ENCODE results near the gene LYPD5.

DNA sequence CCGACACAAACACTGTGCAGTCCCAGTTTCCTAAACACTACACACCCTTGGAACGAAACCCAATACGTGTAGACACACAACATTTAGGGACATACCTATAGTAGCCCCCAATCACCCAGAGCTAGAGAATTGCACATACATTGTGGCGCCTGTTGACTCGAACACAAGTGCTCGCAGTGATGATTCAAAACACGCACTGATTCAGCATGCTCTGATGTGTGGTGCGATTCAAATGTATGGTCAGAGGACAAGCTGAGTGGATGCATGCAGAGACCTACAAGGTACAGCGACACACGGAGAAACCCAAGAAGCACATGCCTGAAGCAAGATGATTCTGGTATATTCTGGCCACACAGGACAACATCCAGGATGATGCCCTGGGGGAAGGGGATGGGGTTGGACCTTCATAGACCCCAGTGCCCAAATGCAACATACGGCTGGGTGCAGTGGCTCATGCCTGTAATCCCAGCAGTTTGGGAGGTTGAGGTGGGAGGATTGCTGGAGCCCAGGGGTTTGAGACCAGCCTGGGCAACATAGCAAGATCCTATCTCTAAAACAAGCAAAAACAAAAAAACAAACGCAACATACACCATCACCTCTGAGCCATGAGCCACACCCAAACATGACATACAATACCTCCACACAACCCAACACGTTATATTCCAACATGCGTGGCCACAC is 20.5 kb downstream of the LYPD5 start:
- TF ChIP-seq, protein P1, sequence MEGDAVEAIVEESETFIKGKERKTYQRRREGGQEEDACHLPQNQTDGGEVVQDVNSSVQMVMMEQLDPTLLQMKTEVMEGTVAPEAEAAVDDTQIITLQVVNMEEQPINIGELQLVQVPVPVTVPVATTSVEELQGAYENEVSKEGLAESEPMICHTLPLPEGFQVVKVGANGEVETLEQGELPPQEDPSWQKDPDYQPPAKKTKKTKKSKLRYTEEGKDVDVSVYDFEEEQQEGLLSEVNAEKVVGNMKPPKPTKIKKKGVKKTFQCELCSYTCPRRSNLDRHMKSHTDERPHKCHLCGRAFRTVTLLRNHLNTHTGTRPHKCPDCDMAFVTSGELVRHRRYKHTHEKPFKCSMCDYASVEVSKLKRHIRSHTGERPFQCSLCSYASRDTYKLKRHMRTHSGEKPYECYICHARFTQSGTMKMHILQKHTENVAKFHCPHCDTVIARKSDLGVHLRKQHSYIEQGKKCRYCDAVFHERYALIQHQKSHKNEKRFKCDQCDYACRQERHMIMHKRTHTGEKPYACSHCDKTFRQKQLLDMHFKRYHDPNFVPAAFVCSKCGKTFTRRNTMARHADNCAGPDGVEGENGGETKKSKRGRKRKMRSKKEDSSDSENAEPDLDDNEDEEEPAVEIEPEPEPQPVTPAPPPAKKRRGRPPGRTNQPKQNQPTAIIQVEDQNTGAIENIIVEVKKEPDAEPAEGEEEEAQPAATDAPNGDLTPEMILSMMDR (IDR thresholded peaks at IDR 0.05; ENCODE audit: borderline replicate concordance, extremely low read depth, low read length, poor library complexity, severe bottlenecking), result no peak
- no peak for TF ChIP-seq EZH2 (IDR thresholded peaks at IDR 0.05; ENCODE audit: borderline replicate concordance, low read depth, low read length, severe bottlenecking)

Data from DND-41 (cell line).